Osteoblast (primary cell): Measurements from ENCODE around the gene KLHL35. TPM values are rescaled to one million over a fixed set of nuclear protein-coding genes. Genes with fewer than 3 reads are reported as not detected.

Source experiments
- DNase-seq: peaks from one replicate; pipeline ENCODE4 v3.0.0; 2011; ENCODE audit warnings: low spot score, mixed read lengths; ENCODE audit not compliant: insufficient read length; ENCODE audit errors: missing footprints
- H2AFZ ChIP-seq: 2 replicates; pipeline ENCODE4 v1.6.0; 2011; ENCODE audit warnings: mild to moderate bottlenecking, low read length
- H3K27ac ChIP-seq: 2 replicates; pipeline ENCODE4 v1.5.1; 2011; ENCODE audit warnings: mild to moderate bottlenecking, low read depth, low read length, moderate library complexity
- H3K27me3 ChIP-seq: 2 replicates; pipeline ENCODE4 v1.6.0; 2012; ENCODE audit warnings: mild to moderate bottlenecking, control low read depth, inconsistent platforms, low read length, moderate library complexity; ENCODE audit not compliant: insufficient read depth
- H3K36me3 ChIP-seq: 2 replicates; pipeline ENCODE4 v1.5.1; 2011; ENCODE audit warnings: mild to moderate bottlenecking, low read length, control low read depth, moderate library complexity; ENCODE audit not compliant: insufficient read depth
- H3K4me1 ChIP-seq: 2 replicates; pipeline ENCODE4 v1.5.1; 2011; ENCODE audit warnings: mild to moderate bottlenecking, low read length, control low read depth, moderate library complexity; ENCODE audit not compliant: insufficient read depth
- H3K4me2 ChIP-seq: 2 replicates; pipeline ENCODE4 v1.6.0; 2011; ENCODE audit warnings: mild to moderate bottlenecking, low read length; ENCODE audit not compliant: insufficient read depth
- H3K4me3 ChIP-seq: fragments of 200-600 bp; sonication (generic); 3 replicates; pipeline ENCODE4 v1.5.1; 2012; ENCODE audit warnings: mild to moderate bottlenecking, low read length, inconsistent platforms; ENCODE audit not compliant: insufficient read depth
- H3K79me2 ChIP-seq: 2 replicates; pipeline ENCODE4 v1.6.0; 2012; ENCODE audit warnings: mild to moderate bottlenecking, low read length, control low read depth, inconsistent platforms; ENCODE audit not compliant: insufficient read depth
- H3K9me3 ChIP-seq: 2 replicates; pipeline ENCODE4 v1.5.1; 2011; ENCODE audit warnings: low read depth, low read length, control low read depth
- H4K20me1 ChIP-seq: 2 replicates; pipeline ENCODE4 v1.6.0; 2012; ENCODE audit warnings: mild to moderate bottlenecking, low read length, control low read depth; ENCODE audit not compliant: insufficient read depth
- CTCF ChIP-seq: IDR thresholded peaks from 2 replicates; pipeline ENCODE4 v1.5.1; 2011; ENCODE audit warnings: mild to moderate bottlenecking, low read depth, low read length, moderate library complexity; ENCODE audit errors: extremely low read depth
- total RNA-seq: library from RNA; depleted of rRNA; stranded (reverse); fragments of >200 nt; gene quantifications from 2 replicates; pipeline ENCODE4 v1.2.3, GENCODE V29; 2012

The KLHL35 gene
- total RNA-seq, 1 donor = 4.3 TPM

GRCh38 chr11:75474878-75475766, 42.1 kb upstream of the KLHL35 start:
- H3K36me3 ChIP-seq = no peaks in the 10 kb centered on the region
- H3K9me3 ChIP-seq = no peaks in the 10 kb centered on the region
- no peak for TF ChIP-seq CTCF
- no peaks in the 10 kb centered on the region for H4K20me1 ChIP-seq
- peaks cover 6% of the 10 kb centered on the region for H3K4me1 ChIP-seq
- peak overlapping the region; percentile 42 for H3K4me3 ChIP-seq
- peak overlapping the region; percentile 34 for H3K4me2 ChIP-seq
- no peaks in the 10 kb centered on the region for H3K79me2 ChIP-seq
- H3K27ac ChIP-seq = no peak overlapping the region
- DNase-seq = peak; percentile 83
- peak overlapping the region; percentile 75 for H2AFZ ChIP-seq
- no peaks in the 10 kb centered on the region for H3K27me3 ChIP-seq

GRCh38 chr11:75474240-75474639, 41.2 kb upstream of the KLHL35 start:
- H3K4me1 ChIP-seq = peaks cover 6% of the 10 kb centered on the region
- no peak overlapping the region for H3K4me3 ChIP-seq

GRCh38 chr11:75473684-75474083, 40.7 kb upstream of the KLHL35 start:
- H3K36me3 ChIP-seq = no peaks in the 10 kb centered on the region
- H4K20me1 ChIP-seq = no peaks in the 10 kb centered on the region
- no peak overlapping the region for H3K27ac ChIP-seq
- no peak for DNase-seq
- no peaks in the 10 kb centered on the region for H3K27me3 ChIP-seq
- no peak for TF ChIP-seq CTCF
- no peaks in the 10 kb centered on the region for H3K9me3 ChIP-seq
- H3K79me2 ChIP-seq = no peaks in the 10 kb centered on the region
- H3K4me1 ChIP-seq = peaks cover 11% of the 10 kb centered on the region
- no peak overlapping the region for H3K4me2 ChIP-seq
- H3K4me3 ChIP-seq = no peak overlapping the region
- no peak overlapping the region for H2AFZ ChIP-seq

More at GRCh38 chr11:75474240-75474639, 41.2 kb upstream of the KLHL35 start:
- H3K79me2 ChIP-seq = no peaks in the 10 kb centered on the region
- no peak overlapping the region for H3K4me2 ChIP-seq
- no peak overlapping the region for H2AFZ ChIP-seq
- H3K9me3 ChIP-seq = no peaks in the 10 kb centered on the region
- H3K27ac ChIP-seq = no peak overlapping the region
- no peaks in the 10 kb centered on the region for H4K20me1 ChIP-seq
- no peak for DNase-seq
- TF ChIP-seq CTCF = no peak
- H3K36me3 ChIP-seq = no peaks in the 10 kb centered on the region
- H3K27me3 ChIP-seq = no peaks in the 10 kb centered on the region

- peaks cover 12% of the 10 kb centered on the region for H3K4me1 ChIP-seq
- H3K79me2 ChIP-seq = no peaks in the 10 kb centered on the region
- no peak for TF ChIP-seq CTCF
- no peak overlapping the region for H3K4me2 ChIP-seq
- H4K20me1 ChIP-seq = no peaks in the 10 kb centered on the region
- no peak overlapping the region for H3K4me3 ChIP-seq
- H2AFZ ChIP-seq = no peak overlapping the region
- no peaks in the 10 kb centered on the region for H3K27me3 ChIP-seq
- H3K27ac ChIP-seq = no peak overlapping the region
- peak; percentile 72 for DNase-seq
- H3K9me3 ChIP-seq = no peaks in the 10 kb centered on the region
- no peaks in the 10 kb centered on the region for H3K36me3 ChIP-seq
Observed at GRCh38 chr11:75472081-75472732, 39.2 kb upstream of the KLHL35 start.
